K562 (cell line): ENCODE measurements around the gene NAB1. TPM values are rescaled to one million over a fixed set of nuclear protein-coding genes. Genes with fewer than 3 reads are reported as not detected.

Experiments
- ATAC-seq: fragments of 200-7000 bp; cut with Tn5 transposase; 3 replicates; pipeline ENCODE4 v1.9.1; 2020; ENCODE audit warnings: moderate library complexity
- BruUV-seq: library from RNA; stranded (reverse); fragments of 400-500 nt; replicated peaks from 2 replicates; lab custom pipeline; 2021; lab: Mats Ljungman, UMichigan
- CTCF ChIA-PET: fragments of 300-600 bp; formaldehyde crosslinking; extraction: SDS; loops from one replicate; lab custom pipeline; 2021; ENCODE audit warnings: low intra/inter-chr PET ratio; lab: Yijun Ruan, JAX
- POLR2A ChIA-PET: fragments of 300-600, 350-650 bp; sonication (Branson Sonifier 250); formaldehyde crosslinking; extraction: SDS; loops from one replicate; lab custom pipeline; 2021; ENCODE audit warnings: antibody characterized with exemption, inconsistent platforms; lab: Yijun Ruan, JAX
- DNase-seq, 4 experiments: peaks; one replicate each; pipeline versions ENCODE4 v3.0.0 to v3.0.0-alpha.2; 2011 to 2018; ENCODE audit warnings: low spot score in 3 of 4, mixed read lengths in 3 of 4; ENCODE audit errors: extremely low read depth in 1 of 4
- FAIRE-seq: peaks from 2 replicates; lab custom pipeline; 2011; peaks lifted over from hg19 to GRCh38; lab: Jason Lieb, UNC
- H2AFZ ChIP-seq: 2 replicates; pipeline ENCODE4 v1.6.0; 2011; ENCODE audit warnings: low read depth, low read length, control low read depth, inconsistent platforms
- H3K27ac ChIP-seq: fragments of 200-600 bp; 3 replicates; pipeline ENCODE4 v1.8.0; 2011; ENCODE audit warnings: low read depth, mild to moderate bottlenecking, control low read depth, inconsistent platforms, low read length, moderate library complexity, mixed read lengths; ENCODE audit errors: extremely low read depth
- H3K27me3 ChIP-seq, 2 experiments: fragments of 300-600 bp in 1 of 2; 2 replicates in 1 of 2; 3 replicates in 1 of 2; pipeline versions ENCODE4 v1.6.0 to v1.8.0; 2011; ENCODE audit warnings: inconsistent platforms in 2 of 2, low read length in 2 of 2, mild to moderate bottlenecking in 1 of 2, mixed read lengths in 1 of 2, moderate library complexity in 1 of 2; ENCODE audit not compliant: control insufficient read depth in 2 of 2, insufficient read depth in 2 of 2
- H3K36me3 ChIP-seq: fragments of 300-600 bp; 3 replicates; pipeline ENCODE4 v1.8.0; 2011; ENCODE audit warnings: mild to moderate bottlenecking, low read length, inconsistent platforms; ENCODE audit not compliant: control insufficient read depth, insufficient read depth
- H3K4me1 ChIP-seq, 2 experiments: fragments of 200-600 bp in 1 of 2; replicated peaks in 1 of 2; 2 replicates in 1 of 2; 3 replicates in 1 of 2; pipeline versions ENCODE4 v1.5.1 to v1.8.0; 2011; ENCODE audit warnings: inconsistent platforms in 2 of 2, low read length in 2 of 2, mild to moderate bottlenecking in 1 of 2, mixed read lengths in 1 of 2, moderate library complexity in 1 of 2; ENCODE audit not compliant: control insufficient read depth in 2 of 2, insufficient read depth in 2 of 2
- H3K4me2 ChIP-seq: 2 replicates; pipeline ENCODE4 v1.6.1; 2011; ENCODE audit warnings: low read length, control low read depth, inconsistent platforms, mixed read lengths; ENCODE audit not compliant: insufficient read depth
- H3K4me3 ChIP-seq: fragments of 200-600 bp; sonication (generic), shearing (Covaris generic); 2 replicates; pipeline ENCODE4 v1.5.1; 2016; ENCODE audit warnings: control low read depth, inconsistent platforms
- H3K79me2 ChIP-seq: fragments of 200-600 bp; 3 replicates; pipeline ENCODE4 v1.8.0; 2011; ENCODE audit warnings: low read length, inconsistent platforms; ENCODE audit not compliant: control insufficient read depth, insufficient read depth
- H3K9ac ChIP-seq, 2 experiments: 2 replicates each; pipeline versions ENCODE4 v1.6.0 to v1.6.1; 2011; ENCODE audit warnings: low read depth in 2 of 2, low read length in 2 of 2, control low read depth in 1 of 2, inconsistent platforms in 1 of 2, mild to moderate bottlenecking in 1 of 2, mixed read lengths in 1 of 2; ENCODE audit not compliant: insufficient read depth in 1 of 2
- H3K9me1 ChIP-seq: one replicate; pipeline ENCODE4 v1.6.0; 2011; ENCODE audit warnings: inconsistent platforms, mild to moderate bottlenecking, low read length, moderate library complexity; ENCODE audit not compliant: control insufficient read depth, insufficient read depth
- H3K9me3 ChIP-seq: replicated peaks from 2 replicates; pipeline ENCODE4 v1.5.1; 2011; ENCODE audit warnings: low read depth, low read length, inconsistent platforms; ENCODE audit not compliant: control insufficient read depth, insufficient read depth
- H4K20me1 ChIP-seq: replicated peaks from 2 replicates; pipeline ENCODE4 v1.6.1; 2011; ENCODE audit warnings: low read length, inconsistent platforms, mixed read lengths; ENCODE audit not compliant: control insufficient read depth, insufficient read depth
- CAMTA2 ChIP-seq: fragments of 250-450 bp; sonication (Bioruptor Pico); conservative IDR thresholded peaks from 2 replicates; pipeline ENCODE4 v1.5.1; 2022
- POLR2B ChIP-seq: fragments of 450-650 bp; IDR thresholded peaks from 2 replicates; pipeline ENCODE4 v1.6.1; 2018; ENCODE audit warnings: low read depth; ENCODE audit not compliant: partially characterized antibody
- ZNF830 ChIP-seq: fragments of 250-450 bp; sonication (Bioruptor Pico); IDR thresholded peaks from 2 replicates; pipeline ENCODE4 v1.5.0; 2021; ENCODE audit warnings: mild to moderate bottlenecking
- WGBS: fragments of 100-300 bp; shearing (Covaris generic); methylation state at CpG from one replicate; pipeline ENCODE4 v1.1.6; 2016; ENCODE audit warnings: low coverage, mixed read lengths; ENCODE audit not compliant: insufficient coverage; ENCODE audit errors: missing lambda C conversion rate; 5-methylcytosine and 5-hydroxymethylcytosine counted together
- in situ Hi-C: fragments of 300-500 bp; cut with MboI; formaldehyde crosslinking; loops from 4 replicates; pipeline ENCODE4 v1.15.0; 2018; ENCODE audit warnings: inconsistent platforms, mixed read lengths
- intact Hi-C: fragments of 100-400 bp; cut with micrococcal nuclease; formaldehyde crosslinking; loops from 2 replicates; pipeline ENCODE4 v1.14.2; 2022
- polyA plus RNA-seq, 8 experiments: library from polyadenylated mRNA; depleted of rRNA in 4 of 8; stranded (reverse) in 5 of 8; unstranded in 3 of 8; fragments of >200 nt; fragmentation: Nextera tagmentation in 2 of 8; fragmentation: Illumina TruSeq in 1 of 8; extraction: Ambion mirVana in 2 of 8; extraction: Trizol in 1 of 8; gene quantifications; 2 replicates each; pipeline versions ENCODE4 v1.2.1 to v1.2.3, GENCODE V29; 2011 to 2014; ENCODE audit warnings: inconsistent platforms in 1 of 8, missing spikeins in 1 of 8
- total RNA-seq, 7 experiments: library from RNA; depleted of rRNA in 6 of 7; stranded (reverse); fragments of >200 nt in 6 of 7; fragmentation: Illumina TruSeq in 2 of 7; extraction: Trizol in 2 of 7; gene quantifications; 2 replicates each; pipeline versions ENCODE4 v1.2.1 to v1.2.3, GENCODE V29; 2011 to 2021; ENCODE audit warnings: low replicate concordance in 1 of 7
- TF ChIP-seq, protein P1 (sequence below): fragments of 250-450 bp; sonication (Bioruptor Pico); IDR thresholded peaks from 2 replicates; pipeline ENCODE4 v1.5.1; 2021; ENCODE audit warnings: mild to moderate bottlenecking
- TF ChIP-seq, protein P2 (sequence below): fragments of 250-450 bp; sonication (Bioruptor Pico); IDR thresholded peaks from 2 replicates; pipeline ENCODE4 v1.5.0; 2022; ENCODE audit warnings: mild to moderate bottlenecking
- TF ChIP-seq, protein P3 (sequence below): fragments of 450-650 bp; IDR thresholded peaks from 2 replicates; pipeline ENCODE4 v1.6.1; 2017; ENCODE audit warnings: mild to moderate bottlenecking, moderate library complexity

Gene NAB1
- total and polyA plus RNA-seq, 9 of the 15 experiments (the other 6 are each of a cell fraction or from before 2014, with no cell fraction given): 3.1 to 23.0 (median 16.3) TPM

DNA sequence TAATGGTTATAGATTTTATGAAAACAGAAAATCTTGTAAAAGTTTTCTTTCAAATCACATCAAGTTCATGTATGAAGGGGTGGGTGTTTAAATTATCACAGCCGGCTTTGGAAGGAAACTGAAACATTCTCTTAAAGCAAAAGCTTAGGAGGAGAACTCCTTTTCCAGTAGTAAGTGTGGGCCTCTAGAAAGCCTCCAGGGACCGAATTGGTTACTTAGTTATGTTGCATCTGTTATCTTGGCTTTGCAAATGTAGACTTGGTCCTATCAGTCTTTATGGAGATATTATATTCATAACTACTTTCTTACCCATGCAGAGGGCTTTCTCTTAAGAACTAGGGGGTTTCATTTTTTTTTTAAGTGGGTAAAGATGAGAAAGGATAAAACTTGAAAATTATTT is 7.4 kb downstream of the NAB1 start:
- H3K4me2 ChIP-seq: no peak overlapping the region
- ATAC-seq: no peak
- 25% methylated on average over 2 of the region's 2 CpGs for WGBS
- in situ Hi-C loops: no loop called here
- TF ChIP-seq, protein P1, sequence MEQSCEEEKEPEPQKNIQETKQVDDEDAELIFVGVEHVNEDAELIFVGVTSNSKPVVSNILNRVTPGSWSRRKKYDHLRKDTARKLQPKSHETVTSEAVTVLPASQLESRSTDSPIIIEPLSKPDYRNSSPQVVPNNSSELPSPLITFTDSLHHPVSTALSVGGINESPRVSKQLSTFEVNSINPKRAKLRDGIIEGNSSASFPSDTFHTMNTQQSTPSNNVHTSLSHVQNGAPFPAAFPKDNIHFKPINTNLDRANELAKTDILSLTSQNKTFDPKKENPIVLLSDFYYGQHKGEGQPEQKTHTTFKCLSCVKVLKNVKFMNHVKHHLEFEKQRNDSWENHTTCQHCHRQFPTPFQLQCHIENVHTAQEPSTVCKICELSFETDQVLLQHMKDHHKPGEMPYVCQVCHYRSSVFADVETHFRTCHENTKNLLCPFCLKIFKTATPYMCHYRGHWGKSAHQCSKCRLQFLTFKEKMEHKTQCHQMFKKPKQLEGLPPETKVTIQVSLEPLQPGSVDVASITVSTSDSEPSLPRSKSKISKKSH: no peak
- TF ChIP-seq, protein P2, sequence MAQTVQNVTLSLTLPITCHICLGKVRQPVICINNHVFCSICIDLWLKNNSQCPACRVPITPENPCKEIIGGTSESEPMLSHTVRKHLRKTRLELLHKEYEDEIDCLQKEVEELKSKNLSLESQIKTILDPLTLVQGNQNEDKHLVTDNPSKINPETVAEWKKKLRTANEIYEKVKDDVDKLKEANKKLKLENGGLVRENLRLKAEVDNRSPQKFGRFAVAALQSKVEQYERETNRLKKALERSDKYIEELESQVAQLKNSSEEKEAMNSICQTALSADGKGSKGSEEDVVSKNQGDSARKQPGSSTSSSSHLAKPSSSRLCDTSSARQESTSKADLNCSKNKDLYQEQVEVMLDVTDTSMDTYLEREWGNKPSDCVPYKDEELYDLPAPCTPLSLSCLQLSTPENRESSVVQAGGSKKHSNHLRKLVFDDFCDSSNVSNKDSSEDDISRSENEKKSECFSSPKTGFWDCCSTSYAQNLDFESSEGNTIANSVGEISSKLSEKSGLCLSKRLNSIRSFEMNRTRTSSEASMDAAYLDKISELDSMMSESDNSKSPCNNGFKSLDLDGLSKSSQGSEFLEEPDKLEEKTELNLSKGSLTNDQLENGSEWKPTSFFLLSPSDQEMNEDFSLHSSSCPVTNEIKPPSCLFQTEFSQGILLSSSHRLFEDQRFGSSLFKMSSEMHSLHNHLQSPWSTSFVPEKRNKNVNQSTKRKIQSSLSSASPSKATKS (CRISPR knock-in tag): no peak
- TF ChIP-seq, protein P3, sequence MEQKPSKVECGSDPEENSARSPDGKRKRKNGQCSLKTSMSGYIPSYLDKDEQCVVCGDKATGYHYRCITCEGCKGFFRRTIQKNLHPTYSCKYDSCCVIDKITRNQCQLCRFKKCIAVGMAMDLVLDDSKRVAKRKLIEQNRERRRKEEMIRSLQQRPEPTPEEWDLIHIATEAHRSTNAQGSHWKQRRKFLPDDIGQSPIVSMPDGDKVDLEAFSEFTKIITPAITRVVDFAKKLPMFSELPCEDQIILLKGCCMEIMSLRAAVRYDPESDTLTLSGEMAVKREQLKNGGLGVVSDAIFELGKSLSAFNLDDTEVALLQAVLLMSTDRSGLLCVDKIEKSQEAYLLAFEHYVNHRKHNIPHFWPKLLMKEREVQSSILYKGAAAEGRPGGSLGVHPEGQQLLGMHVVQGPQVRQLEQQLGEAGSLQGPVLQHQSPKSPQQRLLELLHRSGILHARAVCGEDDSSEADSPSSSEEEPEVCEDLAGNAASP: no peak
- TF ChIP-seq POLR2B (no peak), ZNF830 (CRISPR knock-in tag) (no peak), CAMTA2 (CRISPR knock-in tag) (no peak)
- TF ChIP-seq, all 486 proteins: peak for 0
- DNase-seq (no peak), FAIRE-seq (no peak)
- no peaks in the 10 kb centered on the region for H3K27me3 ChIP-seq
- intact Hi-C loops: no loop called here
- peaks cover 7 to 33% of the 10 kb centered on the region in 2 experiments; a peak in 4 of 5 replicates for H3K4me1 ChIP-seq
- peaks cover 99% of the 10 kb centered on the region for H3K79me2 ChIP-seq
- no peak overlapping the region for H3K4me3 ChIP-seq
- H3K36me3 ChIP-seq: peaks cover 20% of the 10 kb centered on the region
- H3K27ac ChIP-seq: no peak overlapping the region
- H3K9me1 ChIP-seq: peaks cover 4% of the 10 kb centered on the region
- no TSS peak for BruUV-seq
- ChIA-PET POLR2A (interaction anchor here (1.0 to 1.9 kb wide), 3 partner anchors 10 to 26 kb away, joined by 3 to 6 read pairs (median 6); no protein-coding TSS in a partner anchor), CTCF (no interaction called here)
- 0 out of 2 replicates have a peak, but pooled peaks cover 3% of the 10 kb centered on the region for H4K20me1 ChIP-seq
- H3K9me3 ChIP-seq: no peaks in the 10 kb centered on the region
- H3K9ac ChIP-seq: no peak overlapping the region
- no peak overlapping the region for H2AFZ ChIP-seq
